Measurements from ENCODE around the gene GRIN3A. TPM values are rescaled to one million over a fixed set of nuclear protein-coding genes. Genes with fewer than 3 reads are reported as not detected.
"Not testable (repeated sequence)": the region's sequence is repeated elsewhere in the genome, so short reads cannot be mapped to it uniquely, and the experiment has no call there.

Gene GRIN3A
- total RNA-seq, 1 donor from 2014 or later = 0.24 TPM

DNA sequence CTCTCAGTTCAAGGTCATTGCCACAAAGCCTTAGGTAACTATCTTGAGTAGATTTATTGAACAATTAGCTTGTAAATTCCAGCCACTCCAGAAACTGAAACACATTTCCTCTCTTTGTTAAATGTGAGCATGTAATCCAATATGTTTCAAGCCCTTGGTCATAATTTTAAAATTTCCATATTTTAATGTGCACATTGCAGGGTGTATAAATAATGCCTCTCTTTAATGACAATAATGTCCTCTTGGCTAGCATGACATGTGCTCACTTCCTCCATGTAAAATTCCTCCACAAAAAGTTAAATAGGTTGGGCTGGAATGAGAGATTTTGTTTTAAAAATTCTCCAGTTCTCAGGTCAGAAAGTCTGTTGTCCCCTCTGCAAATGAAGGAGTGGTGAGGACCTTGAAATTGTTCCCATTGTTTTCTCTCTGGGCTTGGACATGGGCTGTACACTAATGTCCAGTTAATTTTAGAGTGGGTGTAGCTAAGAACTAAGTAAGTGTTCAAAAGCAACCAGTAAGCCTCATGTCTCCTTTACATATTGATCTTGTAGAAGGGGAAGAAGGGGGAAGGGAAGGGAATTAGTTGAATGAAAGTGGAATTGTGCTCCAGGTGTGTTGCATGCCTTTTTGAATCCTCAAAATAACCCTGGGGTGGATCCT lies 146.5 kb downstream of the GRIN3A start:
- ATAC-seq = no peak
- Histone ChIP-seq H3K9me3 (no peaks in the 10 kb centered on the region), H3K36me3 (no peaks in the 10 kb centered on the region), H3K4me3 (no peak overlapping the region), H3K27ac (no peak overlapping the region), H3K27me3 (ENCODE audit: low read depth) (no peaks in the 10 kb centered on the region), H3K4me1 (no peaks in the 10 kb centered on the region)
- TF ChIP-seq, protein P1, sequence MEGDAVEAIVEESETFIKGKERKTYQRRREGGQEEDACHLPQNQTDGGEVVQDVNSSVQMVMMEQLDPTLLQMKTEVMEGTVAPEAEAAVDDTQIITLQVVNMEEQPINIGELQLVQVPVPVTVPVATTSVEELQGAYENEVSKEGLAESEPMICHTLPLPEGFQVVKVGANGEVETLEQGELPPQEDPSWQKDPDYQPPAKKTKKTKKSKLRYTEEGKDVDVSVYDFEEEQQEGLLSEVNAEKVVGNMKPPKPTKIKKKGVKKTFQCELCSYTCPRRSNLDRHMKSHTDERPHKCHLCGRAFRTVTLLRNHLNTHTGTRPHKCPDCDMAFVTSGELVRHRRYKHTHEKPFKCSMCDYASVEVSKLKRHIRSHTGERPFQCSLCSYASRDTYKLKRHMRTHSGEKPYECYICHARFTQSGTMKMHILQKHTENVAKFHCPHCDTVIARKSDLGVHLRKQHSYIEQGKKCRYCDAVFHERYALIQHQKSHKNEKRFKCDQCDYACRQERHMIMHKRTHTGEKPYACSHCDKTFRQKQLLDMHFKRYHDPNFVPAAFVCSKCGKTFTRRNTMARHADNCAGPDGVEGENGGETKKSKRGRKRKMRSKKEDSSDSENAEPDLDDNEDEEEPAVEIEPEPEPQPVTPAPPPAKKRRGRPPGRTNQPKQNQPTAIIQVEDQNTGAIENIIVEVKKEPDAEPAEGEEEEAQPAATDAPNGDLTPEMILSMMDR (IDR thresholded peaks at IDR 0.05) = no peak
- intact Hi-C loops (cut with DNase I) = no loop called here
- DNase-seq = no peak

DNA sequence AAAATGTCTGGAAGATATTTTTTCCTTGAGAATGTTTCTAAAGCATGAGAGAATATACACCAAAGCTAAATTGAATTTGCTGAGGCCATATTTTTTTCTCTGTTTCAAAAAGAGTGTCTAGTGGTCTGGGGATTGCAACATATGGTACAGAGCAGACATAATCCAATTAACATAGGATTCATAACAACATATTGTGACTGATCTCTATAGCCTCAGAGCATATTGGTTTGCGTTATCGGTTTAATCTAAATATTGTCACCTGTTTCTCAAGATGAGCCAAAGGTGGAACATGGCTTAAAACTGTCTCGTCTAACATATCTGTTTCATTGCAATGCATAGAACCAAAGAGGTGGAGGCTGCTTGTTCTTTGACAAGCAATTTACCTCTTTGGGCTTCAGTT lies 147.5 kb downstream of the GRIN3A start:
- DNase-seq = no peak
- Histone ChIP-seq H3K27ac (no peak overlapping the region), H3K4me1 (no peaks in the 10 kb centered on the region), H3K27me3 (ENCODE audit: low read depth) (no peaks in the 10 kb centered on the region), H3K9me3 (no peaks in the 10 kb centered on the region), H3K36me3 (no peaks in the 10 kb centered on the region), H3K4me3 (no peak overlapping the region)
- TF ChIP-seq, protein P1 (IDR thresholded peaks at IDR 0.05) = no peak
- intact Hi-C loops (cut with DNase I) = no loop called here
- no peak for ATAC-seq

DNA sequence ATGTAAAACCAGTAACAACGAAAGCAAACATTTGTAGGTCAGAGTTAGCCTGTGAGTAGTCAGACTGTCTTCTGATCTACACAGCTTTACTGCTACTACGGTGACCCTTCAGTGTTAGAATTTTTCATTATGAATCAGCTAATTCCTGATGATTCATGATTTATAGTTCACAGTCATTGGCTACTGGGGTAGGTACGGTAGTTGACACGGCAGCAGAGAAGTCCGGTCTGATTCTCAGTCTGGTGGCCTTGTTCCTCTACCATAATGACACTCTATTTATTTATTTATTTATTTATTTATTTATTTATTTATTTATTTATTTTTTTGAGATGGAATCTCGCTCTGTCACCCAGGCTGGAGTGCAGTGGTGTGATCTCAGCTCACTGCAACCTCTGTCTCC lies 148.4 kb downstream of the GRIN3A start:
- H3K9me3 ChIP-seq; intact Hi-C loops (cut with DNase I); H3K27ac ChIP-seq; ATAC-seq; H3K36me3 ChIP-seq; H3K4me1 ChIP-seq; H3K27me3 ChIP-seq (ENCODE audit: low read depth); DNase-seq; H3K4me3 ChIP-seq: not testable (repeated sequence)

DNA sequence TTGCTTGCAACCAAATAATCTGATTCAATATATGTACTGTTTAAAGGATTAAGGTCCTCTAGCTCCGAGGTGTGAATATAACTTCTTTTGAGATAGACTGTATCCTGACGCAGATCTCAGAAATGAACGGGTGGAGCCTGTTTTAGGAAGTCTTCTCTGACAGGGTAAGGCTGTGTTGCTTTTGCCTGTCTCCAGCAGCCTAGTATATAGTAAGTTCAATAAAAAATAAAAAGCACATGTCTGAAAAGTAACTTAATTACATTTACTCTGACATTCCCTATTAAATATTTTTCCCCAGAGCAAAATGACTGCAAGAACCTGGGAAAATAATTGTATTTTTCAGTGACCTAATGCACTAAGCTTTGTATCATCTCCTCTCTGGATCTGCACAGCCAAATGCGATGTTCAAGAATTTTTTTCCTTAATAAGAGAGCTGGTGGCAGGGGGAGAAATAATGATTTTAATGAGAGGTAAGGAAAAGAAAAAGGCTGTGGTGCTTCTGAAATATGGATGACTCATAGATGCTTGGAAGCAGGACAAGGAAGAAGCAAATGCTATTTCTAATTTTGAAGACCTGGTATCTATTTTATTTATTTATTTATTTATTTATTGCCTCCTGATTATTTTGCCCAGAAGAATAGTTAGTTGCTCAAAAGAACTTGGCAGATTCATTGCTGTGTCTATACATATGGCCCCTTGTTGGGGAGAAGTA lies 151.0 kb downstream of the GRIN3A start:
- TF ChIP-seq, protein P1 (IDR thresholded peaks at IDR 0.05) = no peak
- no peaks in the 10 kb centered on the region for H3K36me3 ChIP-seq
- H3K9me3 ChIP-seq = no peaks in the 10 kb centered on the region
- H3K27ac ChIP-seq = no peak overlapping the region
- H3K27me3 ChIP-seq (ENCODE audit: low read depth) = no peaks in the 10 kb centered on the region
- intact Hi-C loops (cut with DNase I) = no loop called here
- H3K4me1 ChIP-seq = no peaks in the 10 kb centered on the region
- no peak overlapping the region for H3K4me3 ChIP-seq
- no peak for DNase-seq
- ATAC-seq = no peak

DNA sequence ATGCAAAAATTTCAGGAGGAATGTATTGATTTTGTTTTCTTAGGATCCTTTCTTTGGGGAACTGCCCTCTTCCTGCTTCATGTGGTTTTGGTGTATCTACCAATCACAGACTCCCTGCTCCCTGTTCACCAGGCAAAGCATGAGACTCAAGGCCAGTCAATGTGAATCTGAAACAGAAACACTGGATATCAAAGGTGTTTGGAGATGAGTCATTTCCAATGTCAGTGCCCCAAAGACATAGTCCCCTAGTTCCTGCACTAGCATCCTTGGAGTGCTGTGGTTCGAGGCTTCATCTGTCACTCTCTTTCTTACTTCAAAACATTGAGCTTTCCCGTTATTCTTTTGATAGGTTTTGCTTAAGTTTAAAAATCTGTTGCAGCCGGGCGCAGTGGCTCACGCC lies 151.8 kb downstream of the GRIN3A start:
- H3K27me3 ChIP-seq (ENCODE audit: low read depth) = no peaks in the 10 kb centered on the region
- DNase-seq (no peak), ATAC-seq (peak; percentile 30 to 42)
- H3K4me3 ChIP-seq = no peak overlapping the region
- no peaks in the 10 kb centered on the region for H3K4me1 ChIP-seq
- intact Hi-C loops (cut with DNase I) = no loop called here
- no peaks in the 10 kb centered on the region for H3K36me3 ChIP-seq
- H3K9me3 ChIP-seq = no peaks in the 10 kb centered on the region
- TF ChIP-seq, protein P1 (IDR thresholded peaks at IDR 0.05) = no peak
- H3K27ac ChIP-seq = no peak overlapping the region

DNA sequence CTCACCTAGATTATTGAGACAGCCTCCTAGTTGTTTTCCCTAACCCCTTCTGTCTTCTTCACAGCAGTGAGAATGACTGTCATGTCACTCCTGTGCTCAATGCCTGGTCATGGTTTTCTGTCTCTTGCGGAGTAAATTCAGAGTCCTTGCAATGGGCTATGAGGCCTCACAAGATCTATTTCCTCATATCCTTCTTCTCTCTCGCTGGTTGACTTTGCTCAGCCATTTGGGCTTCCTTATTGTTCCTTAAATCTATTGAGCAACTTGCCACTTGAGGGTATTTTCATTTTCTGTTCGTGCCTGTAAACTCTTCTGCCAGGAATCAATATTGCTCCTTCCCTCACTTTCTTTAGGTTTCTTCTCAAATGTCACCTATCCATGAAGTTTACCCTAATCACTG lies 152.7 kb downstream of the GRIN3A start:
- DNase-seq (no peak), ATAC-seq (peak; percentile 72 to 81)
- Histone ChIP-seq H3K27ac (no peak overlapping the region), H3K36me3 (no peaks in the 10 kb centered on the region), H3K9me3 (no peaks in the 10 kb centered on the region), H3K4me3 (no peak overlapping the region), H3K4me1 (no peaks in the 10 kb centered on the region), H3K27me3 (ENCODE audit: low read depth) (no peaks in the 10 kb centered on the region)
- TF ChIP-seq, protein P1 (IDR thresholded peaks at IDR 0.05) = no peak
- intact Hi-C loops (cut with DNase I) = no loop called here
